Activated effector memory CD4-positive, alpha-beta T cell treated with Interleukin-2 at 50 U/mL for 16 hours (primary cell): Measurements from ENCODE around the gene CCNC.
"Not testable (repeated sequence)": the region's sequence is repeated elsewhere in the genome, so short reads cannot be mapped to it uniquely, and the experiment has no call there.

Experiments used
- DNase-seq: peaks from one replicate; pipeline ENCODE4 v3.0.0-alpha.2; 2020

CCNC gene

GRCh38 chr6:99602520-99603420, 34.3 kb upstream of the CCNC start:
- no peak for DNase-seq

GRCh38 chr6:99594696-99595095, 26.2 kb upstream of the CCNC start:
- not testable (repeated sequence) for DNase-seq

GRCh38 chr6:99592900-99593299, 24.4 kb upstream of the CCNC start:
- no peak for DNase-seq

GRCh38 chr6:99591673-99592364, 23.4 kb upstream of the CCNC start:
- DNase-seq, result no peak

GRCh38 chr6:99590728-99591672, 22.5 kb upstream of the CCNC start:
- DNase-seq, result no peak

- no peak for DNase-seq
Measured at GRCh38 chr6:99589907-99590493, 21.5 kb upstream of the CCNC start.

GRCh38 chr6:99589290-99589672, 20.8 kb upstream of the CCNC start:
- DNase-seq, result no peak

GRCh38 chr6:99588618-99589289, 20.3 kb upstream of the CCNC start:
- DNase-seq, result peak; percentile 60

GRCh38 chr6:99587792-99588191, 19.3 kb upstream of the CCNC start:
- DNase-seq, result no peak

- no peak for DNase-seq
Measured at GRCh38 chr6:99579781-99580180, 11.3 kb upstream of the CCNC start.

- no peak for DNase-seq
Measured at GRCh38 chr6:99575544-99576227, 7.2 kb upstream of the CCNC start.

GRCh38 chr6:99573980-99574617, 5.6 kb upstream of the CCNC start:
- DNase-seq, result no peak

GRCh38 chr6:99563056-99563723, 5.3 kb downstream of the CCNC start:
- no peak for DNase-seq

GRCh38 chr6:99560668-99561067, 7.8 kb downstream of the CCNC start:
- no peak for DNase-seq

- DNase-seq, result no peak
Measured at GRCh38 chr6:99559057-99559456, 9.4 kb downstream of the CCNC start.

- DNase-seq, result no peak
Measured at GRCh38 chr6:99553888-99554287, 14.6 kb downstream of the CCNC start.

GRCh38 chr6:99550046-99550748, 18.3 kb downstream of the CCNC start:
- DNase-seq, result no peak

- no peak for DNase-seq
Measured at GRCh38 chr6:99548706-99549105, 19.8 kb downstream of the CCNC start.

GRCh38 chr6:99547526-99547925, 20.9 kb downstream of the CCNC start:
- DNase-seq, result no peak

- no peak for DNase-seq
Measured at GRCh38 chr6:99545442-99545841, 23.0 kb downstream of the CCNC start.
